ENCODE data around the gene ADPRHL1.

DNA sequence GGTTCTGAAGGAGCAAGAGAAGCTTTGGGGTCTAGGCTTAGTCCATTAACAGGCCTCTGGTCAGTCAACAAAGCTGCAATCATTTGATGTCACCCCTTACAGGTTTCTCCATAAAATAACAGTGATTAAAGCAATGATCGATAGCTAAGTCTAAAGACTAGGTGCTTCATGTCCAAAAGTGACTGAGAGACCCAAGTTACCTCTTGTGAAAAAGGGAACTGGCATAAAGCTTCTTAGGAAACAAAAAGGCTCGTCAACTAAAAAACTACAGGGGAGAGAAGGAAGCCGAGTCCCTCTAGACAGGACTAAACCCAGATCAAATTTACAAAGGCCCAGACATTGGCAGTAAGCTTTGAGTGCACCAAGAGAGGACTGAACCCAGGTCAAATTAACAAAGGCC is 35.0 kb upstream of the ADPRHL1 start:
- no peak for TF ChIP-seq EZH2 (IDR thresholded peaks at IDR 0.05; ENCODE audit: insufficient read depth, low read length)
- TF ChIP-seq, protein P1, sequence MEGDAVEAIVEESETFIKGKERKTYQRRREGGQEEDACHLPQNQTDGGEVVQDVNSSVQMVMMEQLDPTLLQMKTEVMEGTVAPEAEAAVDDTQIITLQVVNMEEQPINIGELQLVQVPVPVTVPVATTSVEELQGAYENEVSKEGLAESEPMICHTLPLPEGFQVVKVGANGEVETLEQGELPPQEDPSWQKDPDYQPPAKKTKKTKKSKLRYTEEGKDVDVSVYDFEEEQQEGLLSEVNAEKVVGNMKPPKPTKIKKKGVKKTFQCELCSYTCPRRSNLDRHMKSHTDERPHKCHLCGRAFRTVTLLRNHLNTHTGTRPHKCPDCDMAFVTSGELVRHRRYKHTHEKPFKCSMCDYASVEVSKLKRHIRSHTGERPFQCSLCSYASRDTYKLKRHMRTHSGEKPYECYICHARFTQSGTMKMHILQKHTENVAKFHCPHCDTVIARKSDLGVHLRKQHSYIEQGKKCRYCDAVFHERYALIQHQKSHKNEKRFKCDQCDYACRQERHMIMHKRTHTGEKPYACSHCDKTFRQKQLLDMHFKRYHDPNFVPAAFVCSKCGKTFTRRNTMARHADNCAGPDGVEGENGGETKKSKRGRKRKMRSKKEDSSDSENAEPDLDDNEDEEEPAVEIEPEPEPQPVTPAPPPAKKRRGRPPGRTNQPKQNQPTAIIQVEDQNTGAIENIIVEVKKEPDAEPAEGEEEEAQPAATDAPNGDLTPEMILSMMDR (IDR thresholded peaks at IDR 0.05; ENCODE audit: insufficient read depth, low read depth, low read length) = no peak
